ENCODE data around the gene NUTM2D.
"Not testable (repeated sequence)": the region's sequence is repeated elsewhere in the genome, so short reads cannot be mapped to it uniquely, and the experiment has no call there.

DNA sequence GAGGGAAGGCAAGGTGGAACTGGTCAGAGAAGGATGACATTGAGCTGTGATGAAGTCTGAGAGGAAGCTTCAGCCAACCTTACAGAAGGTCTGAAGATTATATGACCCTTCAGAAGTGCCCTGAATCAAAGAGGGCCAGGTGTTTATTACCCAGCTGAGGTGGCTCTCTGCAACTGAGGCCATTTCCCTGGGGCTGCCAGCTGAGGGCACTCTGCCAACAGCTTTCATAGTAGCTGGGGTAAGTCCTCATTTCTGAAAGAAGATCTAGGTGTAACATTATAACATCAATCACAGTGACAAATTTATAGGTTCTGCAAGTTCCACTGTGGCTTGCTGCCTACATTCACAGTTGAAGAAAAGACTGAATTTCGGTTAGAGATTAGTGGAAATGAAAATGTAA lies 46.0 kb upstream of the NUTM2D start:
- not testable (repeated sequence) for TF ChIP-seq TCF12 (IDR thresholded peaks at IDR 0.05); NFIC (IDR thresholded peaks at IDR 0.05; ENCODE audit: borderline replicate concordance); ELF1 (IDR thresholded peaks at IDR 0.05); SIN3A (IDR thresholded peaks at IDR 0.05; ENCODE audit: borderline replicate concordance, low read depth, low read length); GABPA (IDR thresholded peaks at IDR 0.05; ENCODE audit: low read depth); EP300 (IDR thresholded peaks at IDR 0.05; ENCODE audit: borderline replicate concordance in 1 of 2, low read depth in 1 of 2, low read length in 1 of 2); RAD21 (IDR thresholded peaks at IDR 0.05; ENCODE audit: low read length); RCOR1 (IDR thresholded peaks at IDR 0.05; ENCODE audit: low read length); FOSL2 (IDR thresholded peaks at IDR 0.05; ENCODE audit: borderline replicate concordance, low read depth)
- TF ChIP-seq, protein P1, sequence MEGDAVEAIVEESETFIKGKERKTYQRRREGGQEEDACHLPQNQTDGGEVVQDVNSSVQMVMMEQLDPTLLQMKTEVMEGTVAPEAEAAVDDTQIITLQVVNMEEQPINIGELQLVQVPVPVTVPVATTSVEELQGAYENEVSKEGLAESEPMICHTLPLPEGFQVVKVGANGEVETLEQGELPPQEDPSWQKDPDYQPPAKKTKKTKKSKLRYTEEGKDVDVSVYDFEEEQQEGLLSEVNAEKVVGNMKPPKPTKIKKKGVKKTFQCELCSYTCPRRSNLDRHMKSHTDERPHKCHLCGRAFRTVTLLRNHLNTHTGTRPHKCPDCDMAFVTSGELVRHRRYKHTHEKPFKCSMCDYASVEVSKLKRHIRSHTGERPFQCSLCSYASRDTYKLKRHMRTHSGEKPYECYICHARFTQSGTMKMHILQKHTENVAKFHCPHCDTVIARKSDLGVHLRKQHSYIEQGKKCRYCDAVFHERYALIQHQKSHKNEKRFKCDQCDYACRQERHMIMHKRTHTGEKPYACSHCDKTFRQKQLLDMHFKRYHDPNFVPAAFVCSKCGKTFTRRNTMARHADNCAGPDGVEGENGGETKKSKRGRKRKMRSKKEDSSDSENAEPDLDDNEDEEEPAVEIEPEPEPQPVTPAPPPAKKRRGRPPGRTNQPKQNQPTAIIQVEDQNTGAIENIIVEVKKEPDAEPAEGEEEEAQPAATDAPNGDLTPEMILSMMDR (IDR thresholded peaks at IDR 0.05), result not testable (repeated sequence)
- TF ChIP-seq, protein P2, sequence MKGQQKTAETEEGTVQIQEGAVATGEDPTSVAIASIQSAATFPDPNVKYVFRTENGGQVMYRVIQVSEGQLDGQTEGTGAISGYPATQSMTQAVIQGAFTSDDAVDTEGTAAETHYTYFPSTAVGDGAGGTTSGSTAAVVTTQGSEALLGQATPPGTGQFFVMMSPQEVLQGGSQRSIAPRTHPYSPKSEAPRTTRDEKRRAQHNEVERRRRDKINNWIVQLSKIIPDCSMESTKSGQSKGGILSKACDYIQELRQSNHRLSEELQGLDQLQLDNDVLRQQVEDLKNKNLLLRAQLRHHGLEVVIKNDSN (IDR thresholded peaks at IDR 0.05; ENCODE audit: borderline replicate concordance, low read depth), result not testable (repeated sequence)
- TF ChIP-seq, protein P3, sequence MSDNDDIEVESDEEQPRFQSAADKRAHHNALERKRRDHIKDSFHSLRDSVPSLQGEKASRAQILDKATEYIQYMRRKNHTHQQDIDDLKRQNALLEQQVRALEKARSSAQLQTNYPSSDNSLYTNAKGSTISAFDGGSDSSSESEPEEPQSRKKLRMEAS (IDR thresholded peaks at IDR 0.05; ENCODE audit: low read depth), result not testable (repeated sequence)
- TF ChIP-seq, protein P4, sequence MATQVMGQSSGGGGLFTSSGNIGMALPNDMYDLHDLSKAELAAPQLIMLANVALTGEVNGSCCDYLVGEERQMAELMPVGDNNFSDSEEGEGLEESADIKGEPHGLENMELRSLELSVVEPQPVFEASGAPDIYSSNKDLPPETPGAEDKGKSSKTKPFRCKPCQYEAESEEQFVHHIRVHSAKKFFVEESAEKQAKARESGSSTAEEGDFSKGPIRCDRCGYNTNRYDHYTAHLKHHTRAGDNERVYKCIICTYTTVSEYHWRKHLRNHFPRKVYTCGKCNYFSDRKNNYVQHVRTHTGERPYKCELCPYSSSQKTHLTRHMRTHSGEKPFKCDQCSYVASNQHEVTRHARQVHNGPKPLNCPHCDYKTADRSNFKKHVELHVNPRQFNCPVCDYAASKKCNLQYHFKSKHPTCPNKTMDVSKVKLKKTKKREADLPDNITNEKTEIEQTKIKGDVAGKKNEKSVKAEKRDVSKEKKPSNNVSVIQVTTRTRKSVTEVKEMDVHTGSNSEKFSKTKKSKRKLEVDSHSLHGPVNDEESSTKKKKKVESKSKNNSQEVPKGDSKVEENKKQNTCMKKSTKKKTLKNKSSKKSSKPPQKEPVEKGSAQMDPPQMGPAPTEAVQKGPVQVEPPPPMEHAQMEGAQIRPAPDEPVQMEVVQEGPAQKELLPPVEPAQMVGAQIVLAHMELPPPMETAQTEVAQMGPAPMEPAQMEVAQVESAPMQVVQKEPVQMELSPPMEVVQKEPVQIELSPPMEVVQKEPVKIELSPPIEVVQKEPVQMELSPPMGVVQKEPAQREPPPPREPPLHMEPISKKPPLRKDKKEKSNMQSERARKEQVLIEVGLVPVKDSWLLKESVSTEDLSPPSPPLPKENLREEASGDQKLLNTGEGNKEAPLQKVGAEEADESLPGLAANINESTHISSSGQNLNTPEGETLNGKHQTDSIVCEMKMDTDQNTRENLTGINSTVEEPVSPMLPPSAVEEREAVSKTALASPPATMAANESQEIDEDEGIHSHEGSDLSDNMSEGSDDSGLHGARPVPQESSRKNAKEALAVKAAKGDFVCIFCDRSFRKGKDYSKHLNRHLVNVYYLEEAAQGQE (IDR thresholded peaks at IDR 0.05; ENCODE audit: low read depth, low read length), result not testable (repeated sequence)

Measured in SK-N-SH (cell line).